ENCODE measurements around the gene PSPN.
A peak's percentile ranks its signal among the peaks of the same experiment; 100 is the strongest.

The PSPN gene, protein sequence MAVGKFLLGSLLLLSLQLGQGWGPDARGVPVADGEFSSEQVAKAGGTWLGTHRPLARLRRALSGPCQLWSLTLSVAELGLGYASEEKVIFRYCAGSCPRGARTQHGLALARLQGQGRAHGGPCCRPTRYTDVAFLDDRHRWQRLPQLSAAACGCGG

GRCh38 chr19:6375411-6376010 lies at the start of gene PSPN:
TSS of gene PSPN (minus strand) at chr19:6375933. CDS start at chr19:6375849, 84 bp downstream.
- no peak for DNase-seq

DNA sequence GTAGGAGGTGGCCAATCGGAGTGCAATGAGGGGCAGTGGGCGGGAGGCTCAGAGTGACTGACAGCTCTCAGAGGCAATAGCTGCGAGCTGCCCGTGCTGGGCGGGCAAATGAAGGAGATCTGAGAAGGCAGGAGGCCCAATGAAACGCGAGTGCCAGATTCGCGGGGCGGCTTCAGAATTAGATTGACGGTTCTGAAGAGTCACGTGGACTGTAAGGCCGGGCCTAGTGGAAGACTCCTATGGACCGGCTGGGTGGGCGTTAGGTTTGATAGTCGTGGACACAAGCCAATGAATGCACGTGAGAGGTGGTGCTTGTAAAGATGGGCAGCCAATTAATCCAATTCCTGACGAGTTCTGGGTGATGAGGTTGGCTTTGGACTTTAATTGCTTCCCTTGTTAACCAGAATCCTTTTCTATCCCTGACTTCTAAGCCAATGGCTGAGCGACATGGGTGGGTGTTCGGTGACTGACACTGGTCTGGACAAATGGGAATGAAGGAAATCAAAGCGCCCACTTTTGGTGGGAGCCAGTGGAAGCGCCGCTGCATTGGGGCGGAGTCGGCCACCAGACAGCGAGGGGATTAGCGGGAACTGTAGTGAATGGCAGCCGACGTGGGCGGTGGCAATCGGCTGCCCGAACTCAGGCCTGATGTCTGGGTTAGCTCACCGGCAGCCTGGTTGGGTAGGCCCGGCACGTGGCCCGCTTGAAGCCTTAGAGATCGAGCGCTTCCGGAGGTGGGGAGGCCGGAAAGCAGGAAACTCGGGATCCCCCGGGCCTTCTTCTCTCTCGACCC lies 49.4 kb upstream of the PSPN start:
- peak; percentile 97 to 100 for DNase-seq

DNA sequence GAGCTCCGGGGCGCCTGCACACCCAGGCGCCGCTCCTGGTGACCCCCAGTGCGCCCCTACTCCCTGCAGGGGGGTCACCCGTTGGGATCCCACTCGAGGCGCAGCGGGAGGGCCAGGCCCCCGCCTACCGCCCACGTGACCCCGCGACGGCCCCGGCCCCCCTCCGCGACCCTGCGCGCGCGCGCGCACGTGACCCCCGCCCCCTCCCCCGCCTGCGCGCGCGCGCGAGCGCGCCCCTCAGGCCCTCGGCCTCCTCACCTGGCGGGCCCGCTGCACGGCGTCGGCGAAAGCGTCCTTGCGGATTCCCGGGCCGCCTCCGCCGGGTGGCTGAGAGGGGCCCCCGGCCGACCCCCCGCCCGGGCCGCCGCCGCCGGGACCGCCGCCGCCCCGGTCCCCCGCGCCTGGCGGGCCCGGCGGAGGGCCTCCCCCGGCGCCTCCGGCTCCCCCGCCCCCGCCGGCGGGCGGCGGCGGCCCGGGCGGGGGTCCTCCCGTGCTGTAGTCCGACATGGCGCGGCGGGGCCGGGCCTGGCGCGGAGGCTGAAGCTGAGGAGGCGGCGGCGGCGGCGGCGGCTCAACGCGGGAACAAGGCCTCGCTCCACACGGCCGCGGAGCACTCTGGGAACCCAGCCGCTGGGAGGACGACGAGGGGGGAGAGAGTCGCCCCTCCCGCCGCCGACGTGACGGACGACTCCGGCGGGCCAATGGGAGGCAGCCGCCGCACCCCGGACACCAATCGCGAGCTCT lies 48.6 kb upstream of the PSPN start, which contains the start of gene KHSRP:
KHSRP (minus strand) TSS at position 617 of the 744 bp plus-strand sequence; CDS start at position 507, 110 bp downstream.
- peak; percentile 40 to 53 for DNase-seq

- DNase-seq: peak; percentile 21 to 31
Measured at GRCh38 chr19:6423499-6424194, 47.9 kb upstream of the PSPN start.

DNA sequence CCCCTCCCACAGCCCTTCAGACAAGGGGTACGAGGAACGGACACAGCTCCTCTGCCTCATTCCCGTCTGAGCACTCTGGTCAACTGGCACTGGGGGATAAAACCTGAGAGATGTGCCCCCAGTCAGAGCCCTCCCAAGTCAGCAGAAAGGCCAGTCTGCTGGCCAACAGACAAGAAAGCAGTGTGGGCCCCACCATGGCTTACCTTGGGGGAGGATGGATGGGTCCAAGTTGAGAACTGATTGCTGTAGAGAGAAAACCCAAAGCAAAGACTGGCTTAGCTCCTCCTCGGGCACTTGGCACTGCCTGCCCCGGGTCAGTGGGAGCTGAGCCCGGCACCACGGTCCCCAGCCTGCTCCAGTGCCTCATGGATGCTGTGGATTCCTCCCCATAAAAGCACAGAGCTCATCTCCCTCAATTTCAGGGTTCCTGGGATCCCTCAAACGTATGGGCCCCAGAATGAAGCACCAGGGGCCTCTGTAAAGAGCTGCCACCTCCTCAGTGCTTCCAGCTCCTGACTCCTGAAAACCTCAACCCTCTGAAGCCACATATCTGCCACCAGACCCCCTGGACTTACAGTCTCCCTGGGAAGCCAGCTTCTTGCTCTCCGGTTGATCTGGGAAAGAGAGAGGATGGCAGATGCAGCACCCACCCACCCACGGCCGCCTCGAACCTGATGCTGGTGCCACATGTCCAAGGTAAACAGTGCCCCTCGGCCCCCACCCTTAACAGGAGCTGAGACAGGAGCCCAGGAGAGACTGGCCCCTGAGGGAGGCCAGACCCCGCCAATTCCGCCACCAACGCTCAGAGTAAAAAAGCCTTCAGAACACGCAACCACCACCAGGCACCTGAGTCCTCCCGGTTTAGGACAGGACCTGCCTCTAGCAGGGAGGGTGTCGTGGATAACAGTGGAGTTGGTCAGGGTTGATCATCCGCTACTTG lies 45.6 kb upstream of the PSPN start:
- DNase-seq: no peak

DNA sequence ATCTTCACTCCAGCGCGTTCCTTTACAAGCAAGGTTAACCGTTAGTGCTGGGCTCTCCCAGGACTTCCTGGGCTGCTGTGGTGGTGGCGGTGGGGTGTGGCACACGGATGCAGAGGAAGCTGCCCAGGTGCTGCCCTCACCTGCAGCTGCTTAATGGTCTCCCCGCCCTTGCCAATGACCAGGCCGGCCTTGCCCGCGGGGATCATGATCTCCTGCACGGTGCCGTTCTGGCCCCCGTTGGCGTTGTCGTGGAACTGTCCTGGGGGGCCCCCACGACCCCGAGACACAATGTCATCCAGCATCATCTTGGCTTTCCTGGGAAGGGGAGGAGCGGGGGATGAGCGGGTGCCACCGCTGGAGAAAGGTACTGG lies 42.8 kb upstream of the PSPN start:
- DNase-seq: no peak

GRCh38 chr19:6417713-6418561 lies 42.2 kb upstream of the PSPN start:
- DNase-seq: no peak

GRCh38 chr19:6416658-6417405 lies 41.1 kb upstream of the PSPN start:
- no peak for DNase-seq

- DNase-seq: no peak
Measured at GRCh38 chr19:6415591-6416190, 40.0 kb upstream of the PSPN start.

GRCh38 chr19:6414793-6415590 lies 39.3 kb upstream of the PSPN start:
- no peak for DNase-seq

- no peak for DNase-seq
Measured at GRCh38 chr19:6413721-6414643, 38.2 kb upstream of the PSPN start.

DNA sequence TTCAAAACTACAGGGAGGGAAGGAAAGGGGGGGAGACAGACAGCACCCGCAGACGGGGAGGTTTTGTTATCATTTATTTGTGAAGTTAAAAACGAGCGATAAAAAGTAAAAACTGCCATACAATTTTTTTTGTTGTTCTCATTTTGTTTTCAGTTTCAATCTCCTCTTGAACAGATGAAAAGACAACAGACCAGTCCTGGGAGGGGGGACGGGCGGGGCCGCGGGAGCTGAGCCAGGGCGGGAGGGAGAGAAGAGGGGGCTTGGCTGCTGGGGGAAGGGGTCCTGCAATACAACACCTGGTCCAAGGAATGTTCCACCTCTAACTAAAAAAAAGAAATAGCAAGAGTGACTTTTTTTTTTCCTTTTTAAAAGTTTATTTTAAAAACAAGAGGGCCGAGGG lies 37.6 kb upstream of the PSPN start:
- no peak for DNase-seq

GRCh38 chr19:6412447-6413091 lies 36.8 kb upstream of the PSPN start:
- DNase-seq: peak; percentile 34 to 44

- DNase-seq: no peak
Measured at GRCh38 chr19:6412061-6412446, 36.3 kb upstream of the PSPN start.

- DNase-seq: no peak
Measured at GRCh38 chr19:6409346-6409745, 33.6 kb upstream of the PSPN start.

DNA sequence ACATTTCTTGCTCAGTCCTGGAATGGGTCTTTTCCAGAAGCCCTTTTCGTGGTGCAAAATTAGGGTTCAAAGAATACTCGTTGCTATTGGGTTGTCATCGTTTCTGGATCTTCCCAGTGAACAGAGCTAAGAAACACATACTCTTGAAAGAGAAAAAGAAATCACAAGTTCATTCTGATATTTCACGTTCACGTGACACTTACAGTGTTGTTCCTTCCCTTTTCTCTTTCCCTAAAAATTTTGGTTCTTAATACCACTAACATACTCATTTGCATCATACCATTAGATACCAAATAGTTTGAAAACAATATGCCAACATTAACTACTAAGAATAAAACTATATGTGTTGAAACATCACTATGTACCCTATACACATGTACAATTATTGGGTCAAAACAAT lies 30.7 kb upstream of the PSPN start:
- no peak for DNase-seq

All from stimulated activated CD4-positive, alpha-beta T cell treated with anti-CD3 and anti-CD28 coated beads, Interleukin-4, amount 100 ng/mL, for 4 hours (primary cell).